ENCODE data around the gene AKT2.

The AKT2 gene

DNA sequence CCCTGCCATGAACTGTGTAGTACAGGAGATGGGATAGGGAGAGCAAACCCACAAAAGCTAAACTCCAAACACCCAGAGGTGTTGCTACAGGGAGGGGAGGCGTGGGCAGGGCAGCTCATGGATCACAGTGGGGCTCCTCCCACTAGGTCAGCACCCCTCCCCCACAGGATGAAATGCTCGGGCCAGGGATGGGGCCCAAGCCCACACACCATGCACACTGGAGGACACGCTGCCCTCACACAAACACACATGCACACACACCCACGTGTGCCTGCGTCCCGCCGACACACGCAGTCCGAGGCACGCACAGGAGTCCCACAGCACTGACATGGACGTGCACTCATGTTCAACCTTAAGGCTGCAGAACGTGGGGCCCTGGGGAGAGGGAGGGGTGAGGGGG is 52.7 kb downstream of the AKT2 start:
- H3K36me3 Mint-ChIP-seq (ENCODE audit: low read depth) = peaks cover 8% of the 10 kb centered on the region
- peaks cover 28% of the 10 kb centered on the region for H3K4me1 Mint-ChIP-seq (ENCODE audit: low read depth)

DNA sequence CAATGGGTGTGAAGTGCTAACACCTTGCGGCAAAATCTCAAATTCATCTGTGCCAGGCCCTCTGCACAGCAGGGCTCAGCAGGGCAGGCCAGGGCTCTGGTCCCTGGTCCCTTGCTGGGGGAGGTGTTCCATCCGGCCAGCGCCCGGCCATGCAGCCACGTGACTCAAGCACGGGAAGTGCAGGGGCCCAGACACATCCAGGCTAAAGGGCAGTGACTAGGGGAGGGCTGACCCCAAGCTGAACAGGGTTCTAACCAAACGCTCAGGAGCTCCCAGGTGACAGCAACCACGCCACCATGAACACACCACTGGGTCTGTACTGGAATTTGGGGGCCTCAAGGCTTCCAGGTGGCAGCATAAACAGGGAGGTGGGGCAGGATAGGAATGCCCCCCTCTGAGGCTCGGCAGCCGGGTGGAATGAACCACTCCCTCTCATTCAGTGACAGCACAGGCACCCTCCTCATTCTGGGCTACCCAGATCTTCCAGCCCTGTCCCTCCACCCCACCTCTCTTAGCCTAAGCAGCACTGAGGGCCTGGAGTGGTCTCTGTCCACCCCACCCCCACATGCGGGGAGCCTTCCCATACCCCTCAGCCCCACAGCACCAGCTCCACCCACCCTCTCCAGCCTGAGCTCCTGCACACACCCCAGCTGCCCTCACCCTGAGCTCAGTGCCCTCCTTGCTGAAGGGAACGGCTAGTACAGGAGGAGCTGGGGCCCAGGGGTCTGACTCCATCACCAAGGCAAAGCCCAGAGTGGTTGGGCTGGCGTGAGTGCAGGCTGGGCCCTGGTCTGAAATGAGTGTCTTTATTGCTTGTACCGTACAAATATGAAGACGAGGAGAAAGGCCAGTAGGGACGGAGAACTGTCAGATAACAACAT is 53.4 kb downstream of the AKT2 start:
- Mint-ChIP-seq H3K4me1 (ENCODE audit: low read depth) (peaks cover 29% of the 10 kb centered on the region), H3K9me3 (no peaks in the 10 kb centered on the region), H3K27me3 (peaks cover 9% of the 10 kb centered on the region), H3K27ac (no peak overlapping the region), H3K4me3 (no peak overlapping the region), H3K36me3 (ENCODE audit: low read depth) (peaks cover 4% of the 10 kb centered on the region)

More for the DNA sequence above, 52.7 kb downstream of the AKT2 start:
- Mint-ChIP-seq H3K27me3 (peaks cover 3% of the 10 kb centered on the region), H3K4me3 (no peak overlapping the region), H3K9me3 (no peaks in the 10 kb centered on the region), H3K27ac (no peak overlapping the region)

DNA sequence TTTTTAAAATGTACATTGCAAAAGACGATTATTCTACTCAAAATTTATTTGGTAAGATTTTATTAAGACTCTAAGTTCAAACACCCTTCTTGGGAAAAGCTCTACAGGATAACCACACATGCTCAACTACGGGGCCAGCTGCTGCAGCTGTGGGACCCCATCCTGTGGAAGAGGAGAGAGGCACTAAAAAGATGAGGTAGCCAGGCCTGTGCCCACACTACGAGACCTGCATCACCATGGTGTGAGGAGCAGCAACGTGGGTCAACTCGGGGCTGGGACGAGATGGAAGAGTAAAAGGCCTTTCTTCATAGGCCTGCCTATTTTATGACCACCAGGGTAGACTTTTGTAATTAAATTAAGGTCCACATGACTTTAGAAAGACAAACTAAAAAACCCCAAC is 54.1 kb downstream of the AKT2 start:
- H3K4me1 Mint-ChIP-seq (ENCODE audit: low read depth) = peaks cover 33% of the 10 kb centered on the region
- no peak overlapping the region for H3K27ac Mint-ChIP-seq
- peaks cover 14% of the 10 kb centered on the region for H3K27me3 Mint-ChIP-seq
- H3K4me3 Mint-ChIP-seq = no peak overlapping the region
- no peaks in the 10 kb centered on the region for H3K9me3 Mint-ChIP-seq
- no peaks in the 10 kb centered on the region for H3K36me3 Mint-ChIP-seq (ENCODE audit: low read depth)

DNA sequence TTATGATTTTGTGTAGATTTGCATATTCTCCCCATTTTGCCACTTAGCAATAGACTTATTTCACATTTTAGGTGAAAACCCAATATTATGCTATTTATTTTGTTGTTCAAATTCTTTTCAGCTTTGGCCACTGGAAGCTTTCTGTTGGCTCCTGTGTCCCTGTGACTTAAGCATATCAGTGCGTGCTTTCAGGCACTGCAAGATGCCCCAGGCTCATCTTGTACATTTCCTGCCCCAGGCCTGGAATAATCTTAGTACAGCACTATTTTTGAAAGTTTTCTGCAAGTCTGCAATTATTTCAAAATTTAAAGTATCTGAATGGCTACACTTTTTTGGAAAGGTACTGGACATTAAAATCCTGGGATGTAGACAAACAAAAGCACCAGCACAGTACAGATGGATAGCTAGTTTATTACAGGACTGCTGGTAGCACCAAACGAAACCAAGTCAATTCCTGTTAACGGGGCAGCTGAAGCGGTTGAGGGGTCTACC is 55.2 kb downstream of the AKT2 start:
- Mint-ChIP-seq H3K4me3 (no peak overlapping the region), H3K27me3 (peaks cover 23% of the 10 kb centered on the region), H3K9me3 (no peaks in the 10 kb centered on the region), H3K27ac (peak overlapping the region; percentile 42), H3K4me1 (ENCODE audit: low read depth) (peaks cover 39% of the 10 kb centered on the region), H3K36me3 (ENCODE audit: low read depth) (no peaks in the 10 kb centered on the region)

DNA sequence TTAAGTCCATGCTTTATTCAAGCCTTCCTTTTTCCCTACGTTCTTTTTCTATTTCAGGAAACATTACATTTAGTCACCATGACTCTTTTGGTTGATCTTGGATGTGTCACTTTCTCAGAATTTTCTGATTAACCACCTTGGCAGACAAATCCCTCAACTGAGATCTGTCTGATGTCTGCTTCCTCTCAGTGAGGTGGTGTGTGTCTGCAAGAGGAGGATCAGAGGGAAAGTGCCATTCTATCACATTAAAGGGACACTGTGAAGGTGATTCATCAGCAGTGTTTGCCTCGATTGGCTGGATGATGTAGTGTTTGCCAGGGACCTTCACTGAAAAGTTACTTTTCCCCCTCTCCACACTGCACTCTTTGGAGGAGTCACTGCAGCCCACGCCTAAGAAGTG is 55.7 kb downstream of the AKT2 start:
- Mint-ChIP-seq H3K27ac (peak overlapping the region; percentile 42), H3K4me3 (no peak overlapping the region), H3K9me3 (no peaks in the 10 kb centered on the region), H3K4me1 (ENCODE audit: low read depth) (peaks cover 39% of the 10 kb centered on the region), H3K27me3 (peaks cover 27% of the 10 kb centered on the region), H3K36me3 (ENCODE audit: low read depth) (no peaks in the 10 kb centered on the region)

DNA sequence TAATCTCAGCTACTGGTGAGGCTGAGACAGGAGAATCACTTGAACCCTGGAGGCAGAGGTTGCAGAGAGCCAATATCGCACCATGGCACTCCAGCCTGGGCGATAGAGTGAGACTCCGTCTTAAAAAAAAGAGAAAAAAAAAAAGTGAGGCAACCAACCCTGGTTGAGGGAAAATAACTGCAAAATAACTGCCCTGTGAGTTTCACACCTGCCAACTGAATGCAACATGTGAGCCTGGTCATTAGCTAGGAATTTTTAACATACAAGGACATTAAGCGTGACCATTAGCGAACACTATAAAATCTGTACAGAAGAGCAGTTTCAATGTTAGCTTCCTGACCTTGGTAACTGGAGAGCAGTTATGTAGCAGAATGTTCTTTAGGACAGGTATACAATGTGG is 56.3 kb downstream of the AKT2 start:
- Mint-ChIP-seq H3K9me3 (no peaks in the 10 kb centered on the region), H3K27ac (no peak overlapping the region), H3K27me3 (peaks cover 34% of the 10 kb centered on the region), H3K4me1 (ENCODE audit: low read depth) (peaks cover 39% of the 10 kb centered on the region), H3K4me3 (no peak overlapping the region), H3K36me3 (ENCODE audit: low read depth) (no peaks in the 10 kb centered on the region)

DNA sequence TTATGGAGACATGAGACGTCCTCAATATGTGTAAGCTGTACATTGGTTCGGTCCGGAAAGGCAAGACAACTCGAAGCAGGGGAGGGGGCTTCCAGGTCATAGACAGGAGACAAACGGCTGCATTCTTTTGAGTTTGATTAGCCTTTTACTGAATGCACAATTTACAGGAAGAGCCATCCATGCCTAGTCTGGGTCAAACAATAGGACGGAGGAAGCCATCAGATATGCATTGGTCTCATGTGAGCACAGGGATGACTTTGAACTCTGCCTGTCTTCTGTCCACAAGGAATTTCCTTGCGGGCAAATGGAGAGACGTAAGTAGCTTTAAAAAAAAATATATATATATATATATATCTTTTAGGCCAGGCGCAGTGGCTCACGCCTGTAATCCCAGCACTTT is 56.8 kb downstream of the AKT2 start:
- peaks cover 39% of the 10 kb centered on the region for H3K4me1 Mint-ChIP-seq (ENCODE audit: low read depth)
- H3K36me3 Mint-ChIP-seq (ENCODE audit: low read depth) = no peaks in the 10 kb centered on the region
- peaks cover 36% of the 10 kb centered on the region for H3K27me3 Mint-ChIP-seq
- no peak overlapping the region for H3K4me3 Mint-ChIP-seq
- no peaks in the 10 kb centered on the region for H3K9me3 Mint-ChIP-seq
- H3K27ac Mint-ChIP-seq = no peak overlapping the region

DNA sequence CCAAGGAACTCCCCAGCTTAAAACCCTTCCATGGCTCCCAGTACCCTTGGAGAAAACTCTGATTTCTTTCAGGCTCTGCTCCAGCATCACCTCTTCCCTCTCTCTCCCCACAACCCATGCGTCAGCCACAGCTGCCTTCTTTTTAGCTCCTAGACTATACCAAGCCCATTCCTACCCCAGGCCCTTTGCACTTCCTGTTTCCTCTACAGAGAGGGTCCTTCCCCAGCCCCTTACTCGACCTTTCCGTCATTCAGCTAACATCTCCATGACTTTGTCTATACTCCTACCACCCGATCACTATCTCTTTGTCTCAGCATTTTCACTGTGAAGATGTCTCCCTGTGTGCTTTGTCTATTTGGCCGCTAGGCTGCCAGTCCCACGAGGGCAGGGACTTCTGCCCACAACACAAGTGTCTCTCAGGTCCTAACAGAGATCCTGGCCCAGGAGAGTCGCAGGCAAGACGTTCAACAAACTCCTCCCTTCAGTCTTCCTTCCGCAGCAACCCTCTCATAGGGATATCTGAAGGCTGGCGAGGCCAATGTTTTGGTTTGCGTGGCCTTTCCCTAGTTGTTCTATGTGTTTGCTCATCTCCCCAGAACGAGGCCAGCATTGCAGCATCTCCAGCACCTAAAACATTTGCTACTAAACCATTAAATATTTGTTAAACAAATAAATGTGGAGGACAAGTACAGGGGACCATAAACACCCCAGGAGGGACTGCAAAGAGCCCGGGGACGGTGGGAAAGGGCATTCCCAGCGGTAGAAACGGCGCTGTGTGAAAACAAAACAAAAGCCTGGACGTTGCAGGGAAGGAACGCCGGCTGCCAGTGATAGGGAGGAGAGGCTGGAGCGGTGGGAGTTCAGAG is 59.5 kb downstream of the AKT2 start:
- Mint-ChIP-seq H3K4me3 (peak overlapping the region; percentile 17), H3K27me3 (peaks cover 47% of the 10 kb centered on the region), H3K4me1 (ENCODE audit: low read depth) (peaks cover 35% of the 10 kb centered on the region), H3K36me3 (ENCODE audit: low read depth) (peaks cover 4% of the 10 kb centered on the region), H3K27ac (no peak overlapping the region), H3K9me3 (peaks cover 4% of the 10 kb centered on the region)

DNA sequence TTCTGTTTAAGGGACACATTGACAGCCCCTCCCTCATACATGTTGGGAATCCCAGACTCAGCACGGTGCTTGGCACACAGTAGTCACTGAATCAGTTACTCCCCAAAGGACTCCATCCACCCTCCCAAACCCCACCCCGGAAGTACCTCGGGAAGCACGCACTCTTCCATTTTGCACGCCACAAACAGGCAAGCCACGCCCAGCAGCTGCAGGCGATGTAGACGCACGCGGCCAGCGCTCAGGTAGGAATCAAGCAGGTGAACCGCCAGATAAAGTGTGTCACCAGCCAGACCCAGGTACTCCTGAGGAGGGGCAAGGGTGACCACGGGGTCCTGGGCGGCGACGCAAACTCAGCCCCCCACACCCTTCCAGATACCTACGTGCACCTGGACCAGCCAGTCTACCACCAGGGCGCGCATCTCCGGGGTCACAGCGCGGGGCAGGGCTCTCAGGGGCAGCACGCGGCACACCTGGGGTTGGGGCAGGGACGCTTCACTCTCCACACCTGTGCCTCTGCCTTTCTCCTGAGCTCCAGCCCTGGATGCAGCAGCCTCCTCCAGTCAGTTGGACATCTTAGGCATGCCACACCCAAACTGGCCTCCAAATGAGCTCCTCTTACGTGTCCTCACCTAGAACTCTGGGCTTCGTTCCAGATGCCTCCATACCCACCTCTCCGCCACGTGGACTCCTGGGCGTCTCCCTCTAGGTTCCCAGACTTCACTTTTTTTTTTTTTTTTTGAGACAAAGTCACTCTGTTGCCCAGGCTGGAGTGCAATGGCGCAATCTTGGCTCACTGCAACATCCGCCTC is 60.6 kb downstream of the AKT2 start:
- Mint-ChIP-seq H3K9me3 (peaks cover 4% of the 10 kb centered on the region), H3K4me1 (ENCODE audit: low read depth) (peaks cover 31% of the 10 kb centered on the region), H3K27ac (no peak overlapping the region), H3K27me3 (peaks cover 54% of the 10 kb centered on the region), H3K36me3 (ENCODE audit: low read depth) (peaks cover 4% of the 10 kb centered on the region), H3K4me3 (no peak overlapping the region)

DNA sequence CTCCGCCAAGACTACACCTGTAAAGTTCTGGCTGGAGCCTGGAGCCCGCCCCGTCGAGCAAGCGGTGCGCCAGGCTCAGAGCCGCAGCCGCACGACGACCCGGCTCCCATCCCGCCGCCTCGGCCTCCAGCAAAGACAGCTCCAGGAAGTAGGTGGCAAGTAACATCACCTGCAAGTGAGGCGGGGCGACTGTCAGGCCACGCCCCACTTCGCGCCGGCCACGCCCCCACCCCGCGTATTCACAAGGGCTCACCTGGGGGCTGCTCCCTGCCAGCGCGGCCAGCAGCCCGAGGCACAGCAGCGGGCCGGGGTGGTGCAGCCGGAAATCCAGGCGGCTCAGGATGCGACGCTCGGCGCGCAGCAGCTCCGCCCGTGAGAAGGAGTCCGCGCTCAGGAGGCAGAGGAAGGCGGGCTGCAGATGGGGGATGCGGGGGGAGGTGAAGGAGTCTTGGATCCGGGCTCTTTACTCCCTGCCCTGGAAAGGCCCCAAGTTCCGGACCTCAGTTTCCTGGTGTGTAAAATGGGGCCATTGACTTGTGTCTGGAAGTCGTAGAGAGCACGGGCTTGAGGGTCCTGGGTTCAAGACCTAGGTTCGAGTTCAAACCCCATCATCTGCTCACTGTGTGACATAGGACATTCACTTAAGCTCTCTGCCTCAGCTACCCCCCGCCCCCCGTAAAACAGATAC is 61.9 kb downstream of the AKT2 start:
- peaks cover 4% of the 10 kb centered on the region for H3K36me3 Mint-ChIP-seq (ENCODE audit: low read depth)
- H3K4me1 Mint-ChIP-seq (ENCODE audit: low read depth) = peaks cover 25% of the 10 kb centered on the region
- peaks cover 65% of the 10 kb centered on the region for H3K27me3 Mint-ChIP-seq
- H3K9me3 Mint-ChIP-seq = peaks cover 4% of the 10 kb centered on the region
- H3K27ac Mint-ChIP-seq = no peak overlapping the region
- no peak overlapping the region for H3K4me3 Mint-ChIP-seq

DNA sequence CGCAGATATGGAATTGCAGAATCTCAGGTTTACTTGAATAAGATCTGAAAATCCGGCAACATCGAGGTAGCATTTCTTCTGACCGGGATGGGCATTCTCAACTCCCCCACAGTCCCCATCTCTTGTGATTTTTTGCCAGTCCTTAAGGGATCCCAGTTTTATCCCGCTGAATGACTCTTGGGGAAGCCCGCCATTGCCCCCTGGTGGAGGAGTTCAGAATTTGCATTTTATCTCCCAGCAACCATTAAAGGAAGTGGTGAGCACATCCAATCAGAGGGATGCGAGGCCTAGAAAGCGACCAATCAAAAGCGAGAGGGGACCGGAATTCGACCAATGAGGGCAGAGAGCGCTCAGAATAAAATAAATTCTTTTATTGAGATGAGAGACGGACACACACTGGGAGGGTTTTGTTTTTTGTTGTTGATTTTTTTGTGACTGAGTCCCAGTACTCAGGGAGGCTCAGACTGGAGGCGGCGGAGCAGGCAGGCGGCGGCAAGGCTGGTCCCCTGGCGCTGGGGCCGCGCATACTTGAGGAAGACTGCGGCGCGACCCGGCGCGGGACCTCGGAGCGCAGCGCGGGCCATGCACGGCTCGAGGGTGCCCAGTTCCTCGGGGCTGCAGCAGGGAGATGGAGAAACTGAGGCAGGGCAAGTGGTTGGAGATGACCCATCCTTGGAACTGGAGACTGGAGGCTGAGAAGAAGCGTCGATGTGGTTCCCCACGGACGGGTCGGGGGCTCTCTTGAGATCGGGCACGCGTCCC is 63.1 kb downstream of the AKT2 start:
- H3K9me3 Mint-ChIP-seq = peaks cover 4% of the 10 kb centered on the region
- peaks cover 4% of the 10 kb centered on the region for H3K36me3 Mint-ChIP-seq (ENCODE audit: low read depth)
- peak overlapping the region; percentile 72 for H3K27ac Mint-ChIP-seq
- H3K4me1 Mint-ChIP-seq (ENCODE audit: low read depth) = peaks cover 29% of the 10 kb centered on the region
- H3K27me3 Mint-ChIP-seq = peaks cover 59% of the 10 kb centered on the region
- peak overlapping the region; percentile 35 for H3K4me3 Mint-ChIP-seq

DNA sequence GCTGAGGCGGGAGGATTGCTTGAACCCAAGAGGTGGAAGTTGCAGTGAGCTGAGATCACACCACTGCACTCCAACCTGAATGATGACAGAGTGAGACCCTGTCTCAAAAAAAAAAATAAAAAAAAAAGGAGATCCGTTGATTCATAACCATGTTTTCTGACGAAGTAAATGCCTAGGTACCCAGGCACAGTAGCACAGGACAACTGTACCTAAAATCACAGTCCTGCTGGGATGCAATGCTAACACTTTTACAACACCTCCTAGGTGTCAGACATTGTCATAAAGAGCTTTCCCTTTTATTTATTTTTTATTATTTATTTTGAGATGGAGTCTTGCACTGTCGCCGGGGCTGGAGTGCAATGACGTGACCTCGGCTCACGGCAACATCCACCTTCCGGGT is 64.5 kb downstream of the AKT2 start:
- no peak overlapping the region for H3K27ac Mint-ChIP-seq
- H3K4me1 Mint-ChIP-seq (ENCODE audit: low read depth) = peaks cover 26% of the 10 kb centered on the region
- peaks cover 4% of the 10 kb centered on the region for H3K9me3 Mint-ChIP-seq
- peaks cover 58% of the 10 kb centered on the region for H3K27me3 Mint-ChIP-seq
- H3K4me3 Mint-ChIP-seq = no peak overlapping the region
- peaks cover 4% of the 10 kb centered on the region for H3K36me3 Mint-ChIP-seq (ENCODE audit: low read depth)

DNA sequence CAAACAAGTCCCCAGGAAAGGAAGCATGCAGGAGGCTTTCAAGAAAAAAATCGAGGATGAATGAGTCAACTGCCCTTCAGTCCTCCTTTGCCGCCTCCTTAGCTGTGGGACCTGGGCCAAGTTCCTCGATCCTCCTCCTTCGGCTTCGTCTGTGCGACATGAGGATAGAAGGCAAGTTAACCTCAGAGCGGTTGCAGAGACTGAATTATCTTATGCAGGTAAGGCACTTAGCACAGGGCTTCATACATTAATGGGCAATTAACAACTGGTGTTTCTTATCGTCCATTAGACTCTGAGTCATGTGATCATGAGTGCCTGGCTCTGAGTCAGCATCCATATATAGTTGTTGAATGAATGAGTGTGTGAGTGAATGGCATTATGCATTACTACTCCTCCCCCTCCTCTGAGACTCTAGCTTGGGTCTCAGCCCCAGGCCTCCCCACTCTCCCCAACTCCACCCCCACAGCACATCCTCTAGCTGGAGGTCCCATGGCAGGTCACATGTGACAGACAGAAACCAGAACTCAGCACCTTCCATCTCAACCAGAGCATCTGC is 65.3 kb downstream of the AKT2 start:
- H3K4me1 Mint-ChIP-seq (ENCODE audit: low read depth) = peaks cover 24% of the 10 kb centered on the region
- H3K27me3 Mint-ChIP-seq = peaks cover 51% of the 10 kb centered on the region
- H3K4me3 Mint-ChIP-seq = no peak overlapping the region
- H3K27ac Mint-ChIP-seq = no peak overlapping the region
- peaks cover 4% of the 10 kb centered on the region for H3K36me3 Mint-ChIP-seq (ENCODE audit: low read depth)
- H3K9me3 Mint-ChIP-seq = peaks cover 4% of the 10 kb centered on the region

All from stimulated activated naive CD8-positive, alpha-beta T cell treated with anti-CD3 and anti-CD28 coated beads, Interleukin-15, Interleukin-2, amounts not matched to agents 100 ng/mL and 50 ng/mL, for 24 hours (primary cell).